HG02973 (cell line): ENCODE data around the gene FTCD.
"Not testable (repeated sequence)": the region's sequence is repeated elsewhere in the genome, so short reads cannot be mapped to it uniquely, and the experiment has no call there.

Experiments used
- ATAC-seq: cut with Tn5 transposase; IDR thresholded peaks from one replicate; pipeline ENCODE4 v1.9.1; 2021; ENCODE audit warnings: moderate library complexity; ENCODE audit not compliant: unreplicated experiment

The FTCD gene

GRCh38 chr21:46113497-46114176 lies 41.7 kb downstream of the FTCD start:
- ATAC-seq: no peak

GRCh38 chr21:46112725-46113215 lies 42.6 kb downstream of the FTCD start:
- no peak for ATAC-seq

- no peak for ATAC-seq
Measured at GRCh38 chr21:46111857-46112724, 43.3 kb downstream of the FTCD start.

DNA sequence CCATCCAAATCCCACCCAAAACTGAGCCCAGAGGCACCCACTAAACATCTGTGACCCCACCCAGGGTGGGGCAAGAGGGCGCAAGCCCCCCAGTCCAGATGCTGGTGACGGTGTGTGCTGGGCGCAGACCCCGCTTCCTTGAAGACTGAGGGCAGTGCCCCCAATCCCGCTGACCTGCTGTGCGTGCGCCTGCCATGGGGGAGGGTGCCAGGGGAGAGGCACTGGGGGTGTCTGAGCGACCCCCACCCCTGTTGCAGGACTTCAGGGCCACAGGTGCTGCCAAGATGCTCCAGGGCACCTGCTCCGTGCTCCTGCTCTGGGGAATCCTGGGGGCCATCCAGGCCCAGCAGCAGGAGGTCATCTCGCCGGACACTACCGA lies 44.2 kb downstream of the FTCD start:
- ATAC-seq: no peak

DNA sequence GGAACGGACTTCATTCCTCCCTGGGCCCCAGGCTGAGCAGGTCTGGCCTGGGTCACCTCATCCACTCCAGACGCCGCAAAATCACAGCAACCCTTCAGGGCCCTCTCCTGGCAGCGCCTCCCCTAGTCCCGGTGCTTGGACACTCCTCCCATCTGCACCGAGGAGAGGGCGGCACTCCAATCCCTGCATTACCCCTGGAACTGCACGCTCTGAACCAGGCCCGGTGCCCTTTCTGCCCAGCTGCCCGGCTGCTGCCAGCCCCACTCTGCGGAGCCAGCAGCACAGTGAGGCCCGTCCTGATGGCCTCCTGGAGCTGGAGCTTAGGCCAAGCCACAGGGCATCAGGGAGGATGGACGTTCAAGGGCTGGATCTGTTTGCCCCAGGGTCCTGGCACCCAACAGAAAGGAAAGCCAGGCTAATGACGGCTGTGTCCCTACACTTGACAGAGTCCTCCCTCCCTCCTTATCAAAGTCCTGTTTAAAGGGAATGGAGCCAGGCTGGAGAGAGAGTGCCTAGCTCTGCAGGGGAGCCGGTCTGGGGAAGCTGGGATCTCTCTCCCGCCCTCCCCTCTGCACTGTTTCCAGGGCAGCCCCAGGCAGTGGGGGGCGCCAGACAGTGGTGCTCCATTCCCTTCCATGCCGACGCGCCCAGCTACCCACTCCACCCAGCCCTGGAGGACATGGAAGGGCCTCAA lies 44.7 kb downstream of the FTCD start:
- ATAC-seq: no peak

DNA sequence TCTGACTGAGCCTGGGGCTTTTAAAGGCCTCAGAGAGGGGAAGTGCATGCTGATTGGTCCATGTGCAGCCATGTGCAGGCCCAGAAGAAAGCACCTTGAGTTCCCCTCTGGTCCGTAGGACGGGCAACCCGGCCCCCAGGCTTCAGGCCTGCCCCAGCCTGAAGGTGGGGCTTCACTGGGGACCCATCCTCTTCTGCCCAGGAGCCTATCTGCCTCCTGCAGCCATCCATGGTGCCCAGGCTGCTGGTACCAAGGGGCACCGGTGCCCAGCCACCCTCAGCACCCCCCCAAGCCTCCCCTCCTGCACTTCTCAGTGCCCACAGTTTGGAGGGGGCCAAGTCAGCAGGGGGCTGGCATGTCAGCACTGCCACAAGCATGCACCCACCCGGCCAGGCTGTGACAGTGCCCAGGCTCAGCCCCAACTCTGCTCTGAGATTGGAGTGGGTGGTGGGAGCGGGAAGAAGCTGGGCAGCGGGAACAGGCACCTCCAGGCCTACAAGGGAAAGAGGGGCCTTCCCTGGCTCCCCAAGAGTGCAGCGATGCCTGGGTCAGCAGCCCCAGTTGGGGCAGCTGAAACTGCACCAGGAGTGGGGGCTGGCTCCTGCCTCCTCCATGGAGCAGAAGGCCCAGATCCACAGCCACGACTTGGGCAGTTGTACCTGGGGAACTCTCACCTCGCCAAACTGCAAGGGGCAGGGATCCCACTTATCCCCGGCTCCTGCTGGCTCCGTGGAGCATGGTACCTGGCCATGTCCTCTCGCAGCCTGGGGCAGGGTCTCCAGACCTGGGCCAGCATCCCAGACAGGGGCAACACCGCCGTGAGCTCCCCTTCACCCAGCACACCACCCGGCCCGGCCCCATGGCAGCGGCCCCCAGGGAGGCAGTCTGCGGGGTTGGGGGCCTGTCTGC lies 45.8 kb downstream of the FTCD start:
- ATAC-seq: no peak

GRCh38 chr21:46108827-46109312 lies 46.5 kb downstream of the FTCD start:
- no peak for ATAC-seq

GRCh38 chr21:46107376-46107775 lies 48.0 kb downstream of the FTCD start:
- ATAC-seq: not testable (repeated sequence)

GRCh38 chr21:46104104-46104503 lies 51.3 kb downstream of the FTCD start:
- no peak for ATAC-seq

- ATAC-seq: no peak
Measured at GRCh38 chr21:46100906-46101305, 54.5 kb downstream of the FTCD start.

DNA sequence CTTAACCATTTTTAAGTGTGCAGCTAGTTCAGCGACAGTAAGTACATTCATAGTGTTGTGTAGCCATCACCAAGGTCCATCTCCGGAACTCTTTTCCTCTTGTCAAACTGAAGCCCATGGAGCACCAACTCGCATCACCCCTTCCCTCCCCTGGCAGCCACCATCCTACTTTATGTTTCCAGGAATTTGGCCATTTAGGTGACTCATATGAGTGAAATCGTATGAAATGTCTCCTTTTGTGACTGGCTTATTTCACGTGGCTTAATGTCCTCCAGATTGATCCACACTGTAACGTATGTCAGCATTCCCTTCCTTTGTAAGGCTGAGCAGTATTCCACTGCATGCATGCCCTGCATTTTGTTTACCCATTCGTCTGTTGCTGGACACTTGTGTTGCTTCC lies 55.0 kb downstream of the FTCD start:
- ATAC-seq: no peak

GRCh38 chr21:46100020-46100419 lies 55.4 kb downstream of the FTCD start:
- ATAC-seq: no peak

DNA sequence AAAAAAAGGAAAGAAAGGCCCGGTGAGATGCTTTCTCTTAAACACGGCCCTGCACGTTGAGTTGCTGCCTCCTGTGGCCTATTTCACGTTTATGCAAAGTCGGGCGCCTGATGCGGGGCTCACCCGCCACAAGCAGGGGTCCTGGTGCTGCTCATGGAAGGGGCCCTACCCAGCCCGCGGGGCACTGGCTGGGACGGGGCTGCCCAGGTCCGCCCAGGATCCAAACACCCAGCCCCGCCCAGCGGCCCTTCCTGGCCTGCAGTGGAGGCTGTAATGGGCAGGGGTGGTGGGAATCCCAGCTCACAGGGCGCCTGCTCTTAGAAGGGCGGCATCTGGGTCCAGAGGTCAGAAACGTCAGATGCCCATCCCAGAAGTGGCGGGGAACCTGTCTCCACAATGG lies 55.9 kb downstream of the FTCD start:
- ATAC-seq: no peak

GRCh38 chr21:46098303-46099141 lies 56.9 kb downstream of the FTCD start:
- ATAC-seq: no peak

- ATAC-seq: no peak
Measured at GRCh38 chr21:46097336-46098293, 57.8 kb downstream of the FTCD start, which contains the start of gene COL6A2. COL6A2 (plus strand) TSS chr21:46098112.

- ATAC-seq: no peak
Measured at GRCh38 chr21:46096596-46097335, 58.6 kb downstream of the FTCD start.

GRCh38 chr21:46095814-46096595 lies 59.4 kb downstream of the FTCD start:
- no peak for ATAC-seq
